Sciatic nerve (tissue), 2 donors: ENCODE measurements around the gene MMEL1. TPM values are rescaled to one million over a fixed set of nuclear protein-coding genes. Genes with fewer than 3 reads are reported as not detected.
"Not testable (repeated sequence)": the region's sequence is repeated elsewhere in the genome, so short reads cannot be mapped to it uniquely, and the experiment has no call there.

Experiments
- ATAC-seq: fragments of 200-7000 bp; cut with Tn5 transposase; one replicate; pipeline ENCODE4 v1.9.1; 2020; ENCODE audit warnings: mild to moderate bottlenecking, moderate library complexity
- DNase-seq: peaks from one replicate; pipeline ENCODE4 v3.0.0-alpha.2; 2020; ENCODE audit warnings: low spot score
- intact Hi-C: fragments of 100-400 bp; cut with DNase I; formaldehyde crosslinking; loops from one replicate; pipeline ENCODE4 v1.14.2; 2022
- total RNA-seq: library from RNA; stranded (reverse); fragmentation: NEBNext Ultra II Directional; extraction: Animal tissue kit (Norgen Biotek cat#: 25700); gene quantifications from one replicate; pipeline ENCODE4 v1.2.1, GENCODE V29; 2021
- donor health status: DM: no; HTN: no; CAD: no.
- donor health status: DM: no; HTN: no; CAD: no.

Gene MMEL1
- total RNA-seq, 1 donor from 2014 or later: 1.7 TPM

GRCh38 chr1:2586154-2587070, 46.4 kb downstream of the MMEL1 start, which contains the start of gene PRXL2B:
TSS of gene PRXL2B (plus strand) at chr1:2586777. CDS start at chr1:2586886, 109 bp downstream.
- intact Hi-C loops: no loop called here
- ATAC-seq (peak; percentile 94), DNase-seq (peak; percentile 100)

- intact Hi-C loops: no loop called here
- DNase-seq: peak; percentile 85
- ATAC-seq: peak; percentile 68
Observed at GRCh38 chr1:2585318-2586092, 47.3 kb downstream of the MMEL1 start.

- ATAC-seq (no peak), DNase-seq (no peak)
- intact Hi-C loops: no loop called here
Observed at GRCh38 chr1:2584686-2585317, 48.0 kb downstream of the MMEL1 start.

GRCh38 chr1:2583871-2584351, 48.9 kb downstream of the MMEL1 start:
- DNase-seq (no peak), ATAC-seq (no peak)
- intact Hi-C loops: no loop called here

- no peak for DNase-seq
- intact Hi-C loops: no loop called here
- no peak for ATAC-seq
Observed at GRCh38 chr1:2583331-2583791, 49.5 kb downstream of the MMEL1 start.

GRCh38 chr1:2582391-2582790, 50.4 kb downstream of the MMEL1 start:
- intact Hi-C loops: no loop called here
- ATAC-seq: no peak
- DNase-seq: no peak

GRCh38 chr1:2580691-2581090, 52.1 kb downstream of the MMEL1 start:
- intact Hi-C loops: no loop called here
- no peak for ATAC-seq
- DNase-seq: no peak

- ATAC-seq: no peak
- intact Hi-C loops: no loop called here
- DNase-seq: no peak
Observed at GRCh38 chr1:2578758-2579118, 54.1 kb downstream of the MMEL1 start.

- DNase-seq, ATAC-seq, intact Hi-C loops: not testable (repeated sequence)
Observed at GRCh38 chr1:2577565-2578075, 55.2 kb downstream of the MMEL1 start.

GRCh38 chr1:2575801-2576663, 56.8 kb downstream of the MMEL1 start:
- intact Hi-C loops: no loop called here
- ATAC-seq (no peak), DNase-seq (no peak)

GRCh38 chr1:2574350-2574749, 58.5 kb downstream of the MMEL1 start:
- ATAC-seq (no peak), DNase-seq (no peak)
- intact Hi-C loops: no loop called here

GRCh38 chr1:2573250-2573920, 59.4 kb downstream of the MMEL1 start:
- no peak for ATAC-seq
- no peak for DNase-seq
- intact Hi-C loops: no loop called here

GRCh38 chr1:2571348-2571747, 61.5 kb downstream of the MMEL1 start:
- DNase-seq (no peak), ATAC-seq (no peak)
- intact Hi-C loops: no loop called here

GRCh38 chr1:2570332-2570731, 62.5 kb downstream of the MMEL1 start:
- intact Hi-C loops: no loop called here
- ATAC-seq (no peak), DNase-seq (no peak)

GRCh38 chr1:2569703-2570102, 63.1 kb downstream of the MMEL1 start:
- intact Hi-C loops, ATAC-seq, DNase-seq: not testable (repeated sequence)

GRCh38 chr1:2569060-2569459, 63.8 kb downstream of the MMEL1 start:
- ATAC-seq (no peak), DNase-seq (no peak)
- intact Hi-C loops: no loop called here

GRCh38 chr1:2568187-2568816, 64.5 kb downstream of the MMEL1 start:
- ATAC-seq: not testable (repeated sequence)

More at GRCh38 chr1:2568187-2568816, 64.5 kb downstream of the MMEL1 start:
- DNase-seq, intact Hi-C loops: not testable (repeated sequence)
